GM06990 (cell line): ENCODE results near the gene MCEMP1.

ENCODE experiments used
- DNase-seq: peaks from one replicate; pipeline ENCODE4 v3.0.0-alpha.2; 2011; ENCODE audit not compliant: insufficient read length; ENCODE audit errors: extremely low read depth
- H3K27me3 ChIP-seq: replicated peaks from 2 replicates; pipeline ENCODE4 v1.6.0; 2011; ENCODE audit warnings: low read length; ENCODE audit not compliant: control insufficient read depth, insufficient read depth
- H3K36me3 ChIP-seq: 2 replicates; pipeline ENCODE4 v1.5.1; 2011; ENCODE audit warnings: low read length; ENCODE audit not compliant: control insufficient read depth, insufficient read depth
- H3K4me3 ChIP-seq: replicated peaks from 2 replicates; pipeline ENCODE4 v1.5.1; 2011; ENCODE audit warnings: low read depth, mild to moderate bottlenecking, control low read depth, low read length
- CTCF ChIP-seq: IDR thresholded peaks from 2 replicates; pipeline ENCODE4 v1.5.1; 2011; ENCODE audit warnings: low read length, control low read depth, mild to moderate bottlenecking, inconsistent platforms; ENCODE audit not compliant: insufficient read depth, poor library complexity, severe bottlenecking

The MCEMP1 gene

GRCh38 chr19:7669641-7670040 is 7.2 kb upstream of the MCEMP1 start:
- no peak for TF ChIP-seq CTCF
- no peaks in the 10 kb centered on the region; the same call in 1 of the 2 replicates for H3K27me3 ChIP-seq
- DNase-seq, result no peak
- no peaks in the 10 kb centered on the region for H3K36me3 ChIP-seq
- H3K4me3 ChIP-seq, result no peak overlapping the region

GRCh38 chr19:7670150-7670783 is 6.6 kb upstream of the MCEMP1 start:
- no peak for TF ChIP-seq CTCF
- Histone ChIP-seq H3K36me3 (no peaks in the 10 kb centered on the region), H3K4me3 (peak overlapping the region; percentile 27), H3K27me3 (no peaks in the 10 kb centered on the region; the same call in 1 of the 2 replicates)
- no peak for DNase-seq

- Histone ChIP-seq H3K36me3 (no peaks in the 10 kb centered on the region), H3K27me3 (no peaks in the 10 kb centered on the region; the same call in 1 of the 2 replicates), H3K4me3 (no peak overlapping the region)
- DNase-seq, result no peak
- no peak for TF ChIP-seq CTCF
These were observed 6.1 kb upstream of the MCEMP1 start for GRCh38 chr19:7670790-7671189.

- no peak for DNase-seq
- Histone ChIP-seq H3K36me3 (no peaks in the 10 kb centered on the region), H3K4me3 (no peak overlapping the region), H3K27me3 (no peaks in the 10 kb centered on the region; the same call in 1 of the 2 replicates)
- TF ChIP-seq CTCF, result no peak
These were observed 4.4 kb upstream of the MCEMP1 start for GRCh38 chr19:7672522-7672921.

- peak; percentile 64 for DNase-seq
- TF ChIP-seq CTCF, result no peak
- Histone ChIP-seq H3K27me3 (no peaks in the 10 kb centered on the region), H3K4me3 (no peak overlapping the region), H3K36me3 (no peaks in the 10 kb centered on the region)
These were observed 2.6 kb upstream of the MCEMP1 start for GRCh38 chr19:7674010-7675005.
